Activated CD4-positive, alpha-beta T cell treated with anti-CD3 and anti-CD28 coated beads, Interleukin-2, Interleukin-6, amounts not matched to agents 100 ng/mL and 50 ng/mL, durations not matched to agents 16 hours and 8 hours (primary cell): ENCODE data around the gene HSPB7.
"Not testable (repeated sequence)": the region's sequence is repeated elsewhere in the genome, so short reads cannot be mapped to it uniquely, and the experiment has no call there.

ENCODE experiments used
- DNase-seq: peaks from one replicate; pipeline ENCODE4 v3.0.0-alpha.2; 2020

Gene HSPB7

GRCh38 chr1:16020878-16021277, 3.0 kb upstream of the HSPB7 start:
- DNase-seq, result not testable (repeated sequence)

- no peak for DNase-seq
Measured at GRCh38 chr1:16020325-16020724, 2.5 kb upstream of the HSPB7 start.

GRCh38 chr1:16019644-16020277, 1.9 kb upstream of the HSPB7 start:
- DNase-seq, result no peak

- no peak for DNase-seq
Measured at GRCh38 chr1:16018749-16019643, 1.2 kb upstream of the HSPB7 start.

DNA sequence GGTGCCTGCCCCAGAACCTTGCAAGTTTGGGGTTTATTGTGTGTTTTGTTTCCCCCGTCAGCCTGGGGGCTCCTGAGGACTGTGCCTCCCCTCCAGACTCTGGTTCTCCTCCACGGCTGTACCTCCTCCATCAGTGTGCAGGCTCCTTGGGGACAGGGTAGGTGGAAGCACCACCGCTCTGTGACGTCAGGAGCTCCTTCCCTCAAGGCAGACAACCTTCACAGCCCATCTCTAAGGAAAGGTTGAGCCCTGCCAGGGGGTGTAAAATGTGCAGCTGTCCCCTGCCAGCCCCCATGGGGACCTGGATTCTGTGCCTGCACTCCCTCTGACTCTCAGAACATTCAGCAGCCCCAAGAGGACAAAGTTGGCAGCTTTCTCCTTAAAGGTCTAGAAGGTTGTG, 465 bp upstream of the HSPB7 start:
- DNase-seq, result no peak

DNA sequence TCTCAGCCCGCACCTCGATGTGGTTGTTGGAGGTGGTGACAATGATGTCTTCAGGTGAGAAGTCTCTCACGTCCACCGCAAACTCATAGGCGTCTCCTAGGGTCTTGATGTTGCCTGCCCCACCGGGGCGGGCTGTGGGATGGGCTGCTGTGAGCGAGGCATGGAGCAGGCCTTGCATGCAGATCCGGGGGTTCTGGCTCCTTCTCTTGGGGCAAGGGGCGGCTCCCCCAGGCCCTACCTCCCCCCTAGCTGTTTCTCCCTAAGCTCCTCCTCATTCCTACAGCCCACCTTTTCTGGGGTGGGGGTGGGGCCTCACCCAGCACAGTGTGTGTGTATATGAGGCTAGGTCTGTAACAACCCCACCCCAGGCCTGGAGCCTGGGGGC, 775 bp downstream of the HSPB7 start:
- DNase-seq, result no peak

GRCh38 chr1:16015960-16016901, 1.6 kb downstream of the HSPB7 start:
- no peak for DNase-seq

GRCh38 chr1:16015491-16015890, 2.4 kb downstream of the HSPB7 start:
- no peak for DNase-seq

GRCh38 chr1:16014509-16015482, 3.0 kb downstream of the HSPB7 start:
- no peak for DNase-seq

- DNase-seq, result no peak
Measured at GRCh38 chr1:16013908-16014258, 4.0 kb downstream of the HSPB7 start.

GRCh38 chr1:16013220-16013907, 4.5 kb downstream of the HSPB7 start:
- peak; percentile 22 for DNase-seq

- DNase-seq, result peak; percentile 23
Measured at GRCh38 chr1:16012590-16013219, 5.1 kb downstream of the HSPB7 start.

DNA sequence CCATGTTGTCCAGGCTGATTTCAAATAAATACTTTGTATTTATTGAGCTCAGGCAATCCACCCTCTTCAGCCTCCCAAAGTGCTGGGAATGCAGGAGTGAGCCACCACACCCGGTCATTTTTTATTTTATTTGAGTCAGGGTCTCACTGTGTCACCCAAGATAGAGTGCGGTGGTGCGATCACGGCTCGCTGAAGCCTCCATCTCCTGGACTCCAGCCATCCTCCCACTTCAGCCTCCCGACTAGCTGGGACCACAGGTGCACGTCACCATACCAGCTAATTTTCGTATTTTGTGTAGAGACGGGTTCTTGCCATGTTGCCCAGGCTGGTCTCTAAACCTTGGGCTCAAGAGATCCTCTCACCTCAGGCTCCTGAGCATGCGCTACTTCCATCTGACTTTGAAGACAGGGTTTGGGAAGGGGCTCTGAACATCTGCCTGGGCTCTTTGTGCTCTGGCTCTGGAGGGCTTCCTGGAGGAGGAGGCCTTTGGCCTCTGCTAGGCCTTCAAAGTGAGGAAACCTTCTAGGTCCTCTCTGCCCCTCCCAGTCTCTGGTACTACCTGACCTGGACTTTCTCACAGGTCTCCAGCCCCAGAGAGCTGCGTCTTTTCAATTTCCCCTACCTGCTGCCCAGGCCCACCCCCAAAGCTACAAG, 5.8 kb downstream of the HSPB7 start:
- DNase-seq, result no peak

- no peak for DNase-seq
Measured at GRCh38 chr1:16010837-16011236, 7.0 kb downstream of the HSPB7 start.

- no peak for DNase-seq
Measured at GRCh38 chr1:16009678-16010077, 8.2 kb downstream of the HSPB7 start.

DNA sequence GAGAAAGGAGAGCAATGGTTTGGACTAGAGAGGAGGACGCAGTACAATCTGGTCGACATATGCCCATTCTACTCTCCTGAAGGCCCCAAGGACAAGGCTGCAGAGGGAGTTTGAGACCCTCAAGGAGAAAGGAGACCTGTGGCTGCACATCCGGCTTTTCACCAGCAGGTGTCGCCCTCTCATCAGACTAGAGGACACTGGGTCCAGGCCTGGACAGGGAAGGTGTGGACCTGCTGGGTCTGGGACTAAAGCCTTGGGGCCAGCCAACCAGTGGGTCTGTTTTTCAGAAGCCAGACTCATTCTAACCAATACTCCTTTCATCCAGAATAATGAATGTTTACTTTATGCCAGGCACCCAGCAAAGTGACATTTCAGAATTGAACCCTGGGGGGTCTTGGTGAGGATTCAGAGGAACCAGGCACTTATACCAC, 8.8 kb downstream of the HSPB7 start:
- peak; percentile 83 for DNase-seq

DNA sequence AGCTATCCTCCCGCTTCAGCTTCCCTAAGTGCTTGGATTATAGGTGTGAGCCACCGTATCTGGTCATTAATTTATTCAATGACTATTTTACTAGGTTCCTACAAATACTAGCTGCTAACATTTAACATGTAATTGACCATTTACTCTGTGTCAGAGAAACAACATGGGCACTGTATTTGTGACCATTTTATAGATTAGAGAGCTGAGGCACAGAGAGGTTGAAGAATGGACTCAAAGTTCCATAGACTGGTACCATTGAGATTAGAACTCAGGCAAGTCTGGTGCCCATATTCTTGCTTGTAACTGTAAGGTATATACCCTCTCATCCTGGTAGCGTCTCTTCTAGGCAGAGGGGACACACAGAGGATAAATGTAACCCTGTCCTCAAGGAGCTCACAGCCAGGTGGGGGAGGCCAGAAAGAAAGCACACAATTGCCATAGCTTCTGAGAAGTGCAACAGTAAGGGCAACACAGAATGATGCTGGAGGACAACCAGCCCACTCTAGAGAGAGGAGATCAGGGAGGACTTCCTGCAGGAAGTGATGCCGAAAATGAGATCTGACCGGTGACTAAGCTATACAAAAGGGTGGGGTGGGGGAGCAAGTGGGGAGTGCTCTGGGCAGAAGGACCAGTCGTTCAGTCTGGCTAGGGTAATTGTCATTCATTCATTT, 10.0 kb downstream of the HSPB7 start:
- DNase-seq, result no peak

- DNase-seq, result peak; percentile 36
Measured at GRCh38 chr1:16006552-16007485, 11.0 kb downstream of the HSPB7 start.

DNA sequence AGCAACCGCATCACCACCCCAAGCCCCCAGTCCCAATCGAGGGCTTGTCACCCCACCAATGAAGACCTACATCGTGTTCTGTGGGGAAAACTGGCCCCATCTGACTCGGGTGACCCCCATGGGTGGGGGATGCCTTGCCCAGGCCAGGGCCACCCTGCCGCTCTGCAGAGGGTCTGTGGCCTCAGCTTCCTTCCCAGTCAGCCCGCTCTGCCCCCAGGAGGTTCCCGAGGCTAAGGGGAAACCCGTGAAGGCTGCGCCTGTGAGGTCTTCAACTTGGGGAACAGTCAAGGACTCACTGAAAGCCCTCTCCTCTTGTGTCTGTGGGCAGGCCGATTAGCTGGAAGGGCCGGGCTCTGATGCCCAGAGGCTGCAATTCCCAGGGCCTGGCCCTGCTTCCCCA, 11.8 kb downstream of the HSPB7 start:
- no peak for DNase-seq
